C4-2B (cell line): ENCODE data around the gene ELFN2.

Experiments used
- CTCF ChIP-seq: fragments of 450-650 bp; conservative IDR thresholded peaks from 2 replicates; pipeline ENCODE4 v1.5.1; 2017; ENCODE audit warnings: mild to moderate bottlenecking
- ZFX ChIP-seq: fragments of 450-650 bp; IDR thresholded peaks from 2 replicates; pipeline ENCODE4 v1.6.1; 2017

- TF ChIP-seq CTCF (no peak), ZFX (no peak)
Measured at GRCh38 chr22:37343348-37343747, 83.9 kb downstream of the ELFN2 start.
